Measurements from ENCODE around the gene PLOD2. TPM values are rescaled to one million over a fixed set of nuclear protein-coding genes. Genes with fewer than 3 reads are reported as not detected.
"Not testable (repeated sequence)": the region's sequence is repeated elsewhere in the genome, so short reads cannot be mapped to it uniquely, and the experiment has no call there.

Gene PLOD2
- total RNA-seq, 1 donor from 2014 or later, result 29.2 TPM

DNA sequence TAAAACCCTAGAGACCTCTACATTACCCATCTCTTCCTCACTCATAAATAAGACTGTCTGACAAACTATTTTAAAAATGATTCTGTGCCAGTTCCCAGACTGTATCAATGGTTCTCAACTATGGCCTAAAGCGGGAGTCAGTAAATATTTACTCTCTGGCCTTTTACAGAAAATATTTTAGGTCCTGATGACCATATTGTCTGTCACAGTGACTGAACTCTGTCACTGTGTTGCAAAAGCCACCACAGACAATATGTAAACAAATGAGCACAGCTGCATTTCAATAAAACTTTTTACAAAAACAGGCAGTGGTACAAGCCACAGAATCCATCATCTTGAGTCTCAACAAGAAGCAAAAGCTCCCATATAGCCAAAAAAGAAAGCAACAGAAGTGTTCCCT, 45.4 kb downstream of the PLOD2 start:
- Mint-ChIP-seq H3K4me1 (no peaks in the 10 kb centered on the region), H3K36me3 (peaks cover 23% of the 10 kb centered on the region), H3K9me3 (peaks cover 18% of the 10 kb centered on the region), H3K4me3 (no peak overlapping the region), H3K27me3 (ENCODE audit: insufficient read depth, low read depth) (no peaks in the 10 kb centered on the region), H3K27ac (no peak overlapping the region)
- no peaks in the 10 kb centered on the region for H3K9me3 ChIP-seq (ENCODE audit: low read depth)
- H3F3A ChIP-seq (ENCODE audit: low read depth), result no peaks in the 10 kb centered on the region
- no peaks in the 10 kb centered on the region for H3K4me1 ChIP-seq
- H3K36me3 ChIP-seq, result no peaks in the 10 kb centered on the region
- H3K27ac ChIP-seq, result no peak overlapping the region
- no peaks in the 10 kb centered on the region for H4K20me1 ChIP-seq (ENCODE audit: low read depth)
- H3K27me3 ChIP-seq, result no peaks in the 10 kb centered on the region
- H3K4me3 ChIP-seq, result no peak overlapping the region
- no peak overlapping the region for H3K9ac ChIP-seq
- TF ChIP-seq EZH2phosphoT487 (IDR thresholded peaks at IDR 0.05), result no peak
- no peak for DNase-seq (ENCODE audit: low spot score)
- H3K79me2 ChIP-seq (ENCODE audit: low read depth), result no peaks in the 10 kb centered on the region
- H2AFZ ChIP-seq (replicated peaks), result no peak overlapping the region
- no peak overlapping the region for H3K4me2 ChIP-seq

DNA sequence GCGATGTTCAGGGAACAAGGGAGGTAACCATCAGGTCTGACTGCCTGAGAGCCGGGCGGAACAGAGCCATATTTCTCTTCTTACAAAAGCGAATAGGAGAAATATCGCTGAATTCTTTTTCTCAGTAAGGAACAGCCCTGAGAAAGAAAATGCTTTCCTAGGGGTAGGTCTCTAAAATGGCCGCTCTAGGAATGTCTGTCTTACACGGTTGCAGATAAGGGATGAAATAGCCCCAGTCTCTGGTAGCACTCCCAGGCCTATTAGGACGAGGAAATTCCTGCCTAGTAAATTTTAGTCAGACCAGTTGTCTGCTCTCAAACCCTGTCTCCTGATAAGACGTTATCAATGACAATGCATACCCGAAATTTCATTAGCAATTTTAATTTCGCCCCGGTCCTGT, 47.2 kb downstream of the PLOD2 start:
- DNase-seq (ENCODE audit: low spot score); H3K4me3 Mint-ChIP-seq; H3K27ac Mint-ChIP-seq; H3K9ac ChIP-seq; H2AFZ ChIP-seq (replicated peaks); H3K4me1 ChIP-seq; H3K79me2 ChIP-seq (ENCODE audit: low read depth); H3F3A ChIP-seq (ENCODE audit: low read depth); H3K27me3 Mint-ChIP-seq (ENCODE audit: insufficient read depth, low read depth); H3K4me3 ChIP-seq; H3K4me1 Mint-ChIP-seq; H3K9me3 ChIP-seq (ENCODE audit: low read depth); H3K36me3 ChIP-seq; H3K27me3 ChIP-seq; H3K27ac ChIP-seq; H4K20me1 ChIP-seq (ENCODE audit: low read depth); H3K4me2 ChIP-seq: not testable (repeated sequence)
- Mint-ChIP-seq H3K36me3 (peaks cover 15% of the 10 kb centered on the region), H3K9me3 (peaks cover 18% of the 10 kb centered on the region)

DNA sequence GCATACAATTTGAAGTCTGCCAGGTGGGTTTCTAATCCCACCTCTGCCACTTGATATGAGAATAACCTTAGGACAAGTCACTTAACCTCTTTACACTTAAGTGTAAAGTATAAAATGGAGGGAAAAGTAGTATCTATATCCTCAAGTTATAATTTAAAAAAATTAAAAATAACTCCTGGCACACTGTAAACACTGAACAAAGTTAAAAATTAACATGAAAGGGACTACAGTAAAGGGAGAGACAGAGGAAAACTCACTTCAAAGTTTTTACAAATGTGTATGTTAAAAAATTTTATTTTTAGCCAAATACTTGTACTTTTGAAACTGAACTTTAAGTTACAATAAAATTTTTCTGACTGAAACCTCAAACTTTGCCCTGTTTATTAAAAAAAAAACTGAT, 49.6 kb downstream of the PLOD2 start:
- H3K9ac ChIP-seq, result no peak overlapping the region
- Mint-ChIP-seq H3K36me3 (peaks cover 14% of the 10 kb centered on the region), H3K9me3 (peaks cover 18% of the 10 kb centered on the region), H3K27me3 (ENCODE audit: insufficient read depth, low read depth) (no peaks in the 10 kb centered on the region), H3K4me3 (no peak overlapping the region), H3K4me1 (no peaks in the 10 kb centered on the region), H3K27ac (no peak overlapping the region)
- TF ChIP-seq EZH2phosphoT487 (IDR thresholded peaks at IDR 0.05), result no peak
- no peak for TF ChIP-seq CTCF (IDR thresholded peaks at IDR 0.05)
- TF ChIP-seq EZH2 (IDR thresholded peaks at IDR 0.05), result no peak
- H3K27me3 ChIP-seq, result no peaks in the 10 kb centered on the region
- H4K20me1 ChIP-seq (ENCODE audit: low read depth), result no peaks in the 10 kb centered on the region
- H3F3A ChIP-seq (ENCODE audit: low read depth), result no peaks in the 10 kb centered on the region
- no peak for DNase-seq (ENCODE audit: low spot score)
- no peaks in the 10 kb centered on the region for H3K4me1 ChIP-seq
- H3K9me3 ChIP-seq (ENCODE audit: low read depth), result no peaks in the 10 kb centered on the region
- H3K36me3 ChIP-seq, result no peaks in the 10 kb centered on the region
- no peak overlapping the region for H3K4me3 ChIP-seq
- no peaks in the 10 kb centered on the region for H3K79me2 ChIP-seq (ENCODE audit: low read depth)
- no peak overlapping the region for H3K27ac ChIP-seq
- no peak overlapping the region for H3K4me2 ChIP-seq
- H2AFZ ChIP-seq (replicated peaks), result no peak overlapping the region

- Histone ChIP-seq H3K27ac (no peak overlapping the region), H3K4me3 (no peak overlapping the region), H4K20me1 (ENCODE audit: low read depth) (no peaks in the 10 kb centered on the region), H3K79me2 (ENCODE audit: low read depth) (no peaks in the 10 kb centered on the region), H3F3A (ENCODE audit: low read depth) (no peaks in the 10 kb centered on the region), H3K27me3 (no peaks in the 10 kb centered on the region), H3K9me3 (ENCODE audit: low read depth) (no peaks in the 10 kb centered on the region), H2AFZ (replicated peaks) (no peak overlapping the region), H3K4me2 (no peak overlapping the region), H3K4me1 (no peaks in the 10 kb centered on the region), H3K36me3 (no peaks in the 10 kb centered on the region), H3K9ac (no peak overlapping the region)
- peaks cover 15% of the 10 kb centered on the region for H3K9me3 Mint-ChIP-seq
- DNase-seq (ENCODE audit: low spot score), result no peak
- TF ChIP-seq CTCF (IDR thresholded peaks at IDR 0.05), result no peak
- TF ChIP-seq EZH2phosphoT487 (IDR thresholded peaks at IDR 0.05), result no peak
- no peak for TF ChIP-seq EZH2 (IDR thresholded peaks at IDR 0.05)
- no peak overlapping the region for H3K4me3 Mint-ChIP-seq
- no peaks in the 10 kb centered on the region for H3K4me1 Mint-ChIP-seq
- peaks cover 10% of the 10 kb centered on the region for H3K36me3 Mint-ChIP-seq
- H3K27ac Mint-ChIP-seq, result no peak overlapping the region
- no peaks in the 10 kb centered on the region for H3K27me3 Mint-ChIP-seq (ENCODE audit: insufficient read depth, low read depth)
Observed at GRCh38 chr3:146110161-146110560, 50.8 kb downstream of the PLOD2 start.
